Activated B cell treated with CpG ODN at 0.5 μM for 24 hours (primary cell): ENCODE measurements around the gene TATDN2. TPM values are rescaled to one million over a fixed set of nuclear protein-coding genes. Genes with fewer than 3 reads are reported as not detected.

Experiments used
- ATAC-seq: fragments of 200-7000 bp; cut with Tn5 transposase; one replicate; pipeline ENCODE4 v1.10.0; 2021; ENCODE audit warnings: low read depth, mild to moderate bottlenecking, moderate library complexity
- CTCF ChIA-PET: fragments of 350-600 bp; sonication (Branson Sonifier 250); formaldehyde crosslinking; loops from one replicate; lab custom pipeline; 2021; ENCODE audit warnings: antibody characterized with exemption; lab: Charles Lee
- POLR2A ChIA-PET: fragments of 350-600 bp; sonication (Branson Sonifier 250); formaldehyde crosslinking; loops from one replicate; lab custom pipeline; 2021; ENCODE audit warnings: antibody characterized with exemption; lab: Charles Lee
- DNase-seq: peaks from one replicate; pipeline ENCODE4 v3.0.0; 2022
- H3K27ac Mint-ChIP-seq: one replicate; pipeline ENCODE4 v1.8.0; 2020; ENCODE audit warnings: mixed read lengths
- H3K27me3 Mint-ChIP-seq: one replicate; pipeline ENCODE4 v1.8.0; 2021; ENCODE audit warnings: mixed read lengths
- H3K36me3 Mint-ChIP-seq: one replicate; pipeline ENCODE4 v1.8.0; 2021; ENCODE audit warnings: low read depth, mixed read lengths
- H3K4me1 Mint-ChIP-seq: one replicate; pipeline ENCODE4 v1.8.0; 2021; ENCODE audit warnings: mixed read lengths
- H3K4me3 Mint-ChIP-seq: one replicate; pipeline ENCODE4 v1.8.0; 2020; ENCODE audit warnings: mild to moderate bottlenecking, mixed read lengths
- H3K9me3 Mint-ChIP-seq: one replicate; pipeline ENCODE4 v1.8.0; 2020; ENCODE audit warnings: mixed read lengths
- CTCF ChIP-seq: fragments of 200-600 bp; IDR thresholded peaks from one replicate; pipeline ENCODE4 v1.8.0; 2022; ENCODE audit warnings: antibody characterized with exemption, mild to moderate bottlenecking
- intact Hi-C: fragments of 100-400 bp; cut with micrococcal nuclease; formaldehyde crosslinking; loops from one replicate; pipeline ENCODE4 v1.15.1; 2024
- total RNA-seq: library from RNA; stranded (reverse); gene quantifications from 2 replicates; pipeline ENCODE4 v1.2.3, GENCODE V29; 2022

TATDN2 gene
- total RNA-seq, 1 donor from 2014 or later = 55.6 TPM

- intact Hi-C loops = no loop called here
- CTCF ChIA-PET = no interaction called here
- TF ChIP-seq CTCF = no peak
- H3K27me3 Mint-ChIP-seq = no peaks in the 10 kb centered on the region
- no peak for DNase-seq
- POLR2A ChIA-PET = no interaction called here
- H3K4me3 Mint-ChIP-seq = peak overlapping the region; percentile 15
- H3K9me3 Mint-ChIP-seq = no peaks in the 10 kb centered on the region
- ATAC-seq = no peak
- peaks cover 56% of the 10 kb centered on the region for H3K36me3 Mint-ChIP-seq
- no peak overlapping the region for H3K27ac Mint-ChIP-seq
- peaks cover 32% of the 10 kb centered on the region for H3K4me1 Mint-ChIP-seq
Measured at GRCh38 chr3:10317961-10318350, 69.7 kb downstream of the TATDN2 start.

- intact Hi-C loops = no loop called here
Measured at GRCh38 chr3:10319251-10319650, 71.0 kb downstream of the TATDN2 start.

GRCh38 chr3:10319804-10320203 lies 71.5 kb downstream of the TATDN2 start:
- CTCF ChIA-PET = interaction anchor here (0.6 kb wide), 1 partner anchor 87 kb away, joined by 3 read pairs; no protein-coding TSS in a partner anchor

More at GRCh38 chr3:10319251-10319650, 71.0 kb downstream of the TATDN2 start:
- ATAC-seq (no peak), DNase-seq (no peak)
- no peak for TF ChIP-seq CTCF
- no peak overlapping the region for H3K27ac Mint-ChIP-seq
- no peaks in the 10 kb centered on the region for H3K27me3 Mint-ChIP-seq
- H3K36me3 Mint-ChIP-seq = peaks cover 44% of the 10 kb centered on the region
- H3K4me1 Mint-ChIP-seq = peaks cover 32% of the 10 kb centered on the region
- peak overlapping the region; percentile 74 for H3K4me3 Mint-ChIP-seq
- H3K9me3 Mint-ChIP-seq = no peaks in the 10 kb centered on the region
- POLR2A ChIA-PET = no interaction called here
- CTCF ChIA-PET = no interaction called here

GRCh38 chr3:10320320-10320677 lies 72.0 kb downstream of the TATDN2 start:
- H3K27me3 Mint-ChIP-seq = no peaks in the 10 kb centered on the region
- intact Hi-C loops = loop anchor here (2.0 to 10.0 kb wide), 5 partner anchors 293 to 1358 kb away; partner anchors contain the start of genes ARPC4, FANCD2, RAD18 and TADA3
- peak overlapping the region; percentile 91 for H3K4me3 Mint-ChIP-seq
- peak overlapping the region; percentile 77 for H3K27ac Mint-ChIP-seq
- no peak for TF ChIP-seq CTCF
- no peak for ATAC-seq
- peaks cover 32% of the 10 kb centered on the region for H3K4me1 Mint-ChIP-seq
- CTCF ChIA-PET = interaction anchor here (0.6 to 1.6 kb wide), 2 partner anchors 88 to 420 kb away, joined by 3 to 6 read pairs; no protein-coding TSS in a partner anchor
- peaks cover 34% of the 10 kb centered on the region for H3K36me3 Mint-ChIP-seq
- H3K9me3 Mint-ChIP-seq = no peaks in the 10 kb centered on the region
- no peak for DNase-seq
- POLR2A ChIA-PET = interaction anchor here (0.6 to 2.8 kb wide), 21 partner anchors 11 to 923 kb away, joined by 3 to 18 read pairs (median 4); partner anchors contain the start of genes ARPC4, CRELD1, EMC3 and FANCD2

More at GRCh38 chr3:10319804-10320203, 71.5 kb downstream of the TATDN2 start:
- H3K27me3 Mint-ChIP-seq = no peaks in the 10 kb centered on the region
- peaks cover 32% of the 10 kb centered on the region for H3K4me1 Mint-ChIP-seq
- ATAC-seq (no peak), DNase-seq (no peak)
- intact Hi-C loops = loop anchor here (2.0 to 10.0 kb wide), 5 partner anchors 293 to 1358 kb away; partner anchors contain the start of genes ARPC4, FANCD2, RAD18 and TADA3
- no peak for TF ChIP-seq CTCF
- no peak overlapping the region for H3K27ac Mint-ChIP-seq
- H3K9me3 Mint-ChIP-seq = no peaks in the 10 kb centered on the region
- POLR2A ChIA-PET = no interaction called here
- H3K36me3 Mint-ChIP-seq = peaks cover 38% of the 10 kb centered on the region
- peak overlapping the region; percentile 91 for H3K4me3 Mint-ChIP-seq

GRCh38 chr3:10321630-10322351 lies 73.5 kb downstream of the TATDN2 start:
- Mint-ChIP-seq H3K4me3 (peak overlapping the region; percentile 91), H3K9me3 (no peaks in the 10 kb centered on the region), H3K27me3 (peaks cover 8% of the 10 kb centered on the region), H3K36me3 (peaks cover 22% of the 10 kb centered on the region), H3K27ac (peak overlapping the region; percentile 24), H3K4me1 (peaks cover 32% of the 10 kb centered on the region)
- TF ChIP-seq CTCF = no peak
- ATAC-seq (no peak), DNase-seq (no peak)
- ChIA-PET CTCF (interaction anchor here (1.6 to 2.1 kb wide), 2 partner anchors 389 to 418 kb away, joined by 5 to 6 read pairs; no protein-coding TSS in a partner anchor), POLR2A (interaction anchor here (0.6 to 2.8 kb wide), 13 partner anchors 29 to 959 kb away, joined by 3 to 18 read pairs (median 6); partner anchors contain the start of genes CRELD1, EMC3, FANCD2 and GHRL)
- intact Hi-C loops = loop anchor here (1.0 to 10.0 kb wide), 13 partner anchors 28 to 1359 kb away; partner anchors contain the start of genes ARPC4, BRK1, BRPF1 and CRELD1
